HG03378 (cell line): ENCODE data around the gene KYNU.

Experiments used
- ATAC-seq: cut with Tn5 transposase; IDR thresholded peaks from one replicate; pipeline ENCODE4 v1.9.1; 2021; ENCODE audit warnings: mild to moderate bottlenecking, moderate library complexity; ENCODE audit not compliant: unreplicated experiment

Gene KYNU

DNA sequence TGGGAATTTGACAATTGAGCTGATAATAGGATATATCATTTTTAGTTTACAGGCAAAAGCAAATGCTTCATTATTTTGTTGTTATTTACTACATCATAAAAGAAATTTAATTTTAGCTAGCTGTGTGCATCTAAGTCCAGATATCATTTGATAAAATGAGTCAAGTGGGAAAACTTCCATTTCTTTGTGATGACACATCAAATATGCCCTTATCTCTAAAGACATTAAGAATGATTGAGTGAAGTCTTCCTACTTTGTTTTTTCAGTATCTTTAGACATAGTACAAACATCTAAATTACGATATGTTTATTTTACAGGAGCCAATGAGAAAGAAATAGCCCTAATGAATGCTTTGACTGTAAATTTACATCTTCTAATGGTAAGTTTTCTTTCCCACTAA is 77.0 kb downstream of the KYNU start:
- ATAC-seq = no peak

DNA sequence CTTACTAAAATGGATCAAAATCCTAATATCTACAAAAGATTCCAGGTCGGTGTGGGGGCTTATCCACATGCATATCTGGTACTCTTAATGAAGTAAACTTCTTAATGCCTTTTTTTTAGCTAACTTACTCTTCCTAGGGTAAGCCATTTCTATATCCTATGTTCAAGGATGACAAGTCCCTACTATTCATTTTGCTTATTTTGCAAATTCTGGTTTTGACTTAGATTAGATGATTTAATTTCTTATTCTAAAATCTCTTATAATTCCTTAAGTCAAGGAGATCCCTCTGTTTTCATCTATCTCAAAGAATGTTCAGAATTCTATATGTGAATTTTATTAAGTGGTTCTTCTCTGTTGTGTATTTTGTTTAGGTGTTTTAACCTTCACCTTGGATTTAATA is 79.7 kb downstream of the KYNU start:
- no peak for ATAC-seq

DNA sequence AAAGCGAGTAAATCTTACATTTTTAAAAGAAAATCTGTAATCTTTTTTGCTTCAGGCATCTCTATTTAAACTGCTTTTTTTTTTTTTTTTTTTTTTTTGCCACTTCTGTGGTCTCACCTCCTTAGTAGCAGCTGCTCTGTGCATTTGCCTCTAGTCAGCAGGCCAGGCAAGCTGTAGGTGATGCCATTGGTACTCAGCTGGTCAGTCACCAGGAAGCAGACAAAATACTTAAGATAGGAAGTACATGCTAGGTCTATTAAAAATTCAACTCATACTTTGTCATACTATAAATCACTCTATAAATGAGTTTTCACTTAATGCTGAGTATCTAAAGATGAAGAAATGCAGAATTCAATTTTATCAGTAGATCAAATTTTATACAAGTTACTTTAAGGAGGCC is 83.7 kb downstream of the KYNU start:
- ATAC-seq = no peak

DNA sequence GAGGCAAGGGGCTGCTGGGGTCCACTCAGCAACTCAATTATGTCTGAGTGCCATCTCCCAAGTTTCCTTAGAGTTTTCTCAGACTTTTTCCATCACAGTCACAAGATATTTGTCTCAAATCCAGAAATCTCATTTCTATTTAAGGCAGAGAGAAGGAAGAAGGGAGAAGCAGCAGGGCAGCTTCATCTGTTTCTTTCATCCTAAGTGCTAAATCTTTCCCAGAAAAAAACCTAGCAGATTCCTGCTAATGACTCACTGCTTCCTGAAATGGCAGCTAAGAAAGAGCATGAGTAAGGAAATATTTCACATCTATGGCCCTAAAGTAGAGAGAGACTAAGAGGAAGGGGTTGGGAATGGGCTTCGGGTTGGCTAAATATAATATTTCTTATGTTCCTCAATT is 88.0 kb downstream of the KYNU start:
- no peak for ATAC-seq

DNA sequence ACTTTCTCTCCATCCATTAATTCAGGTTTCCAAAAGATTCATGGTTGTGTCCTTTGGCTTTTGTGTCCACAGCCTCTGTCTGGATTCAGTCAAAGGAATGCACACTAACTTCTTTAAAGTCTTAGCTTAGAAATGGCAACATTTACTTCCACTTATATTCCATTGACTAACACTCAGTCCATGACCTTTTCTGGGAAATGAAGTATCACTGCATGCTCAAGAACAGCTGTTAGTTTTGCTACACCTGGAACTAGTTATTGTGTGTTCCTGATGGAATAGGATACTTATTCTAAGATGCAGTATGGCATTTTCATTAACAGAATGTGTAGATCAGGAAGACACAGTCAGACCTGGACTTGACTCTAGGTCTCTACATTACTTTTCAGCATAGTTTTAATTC is 88.8 kb downstream of the KYNU start:
- ATAC-seq = no peak

DNA sequence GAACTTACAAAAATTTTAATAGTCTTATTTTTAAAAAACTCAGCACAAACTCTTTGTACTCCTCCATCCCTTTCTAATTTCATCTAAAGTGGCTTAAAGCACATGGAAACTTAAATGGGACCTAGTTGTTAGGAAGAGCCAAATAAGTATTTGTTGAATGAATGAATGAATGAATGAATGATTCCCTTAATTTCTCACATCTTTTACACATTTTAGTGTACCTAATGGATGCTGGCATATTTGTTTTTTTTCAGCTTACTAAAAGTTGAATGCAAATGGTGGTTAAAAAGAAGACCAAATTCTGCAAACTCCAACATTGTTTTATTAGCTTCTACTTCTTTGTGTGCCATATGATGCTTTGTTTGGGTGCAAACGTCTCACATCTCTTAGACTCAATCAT is 89.6 kb downstream of the KYNU start:
- no peak for ATAC-seq

DNA sequence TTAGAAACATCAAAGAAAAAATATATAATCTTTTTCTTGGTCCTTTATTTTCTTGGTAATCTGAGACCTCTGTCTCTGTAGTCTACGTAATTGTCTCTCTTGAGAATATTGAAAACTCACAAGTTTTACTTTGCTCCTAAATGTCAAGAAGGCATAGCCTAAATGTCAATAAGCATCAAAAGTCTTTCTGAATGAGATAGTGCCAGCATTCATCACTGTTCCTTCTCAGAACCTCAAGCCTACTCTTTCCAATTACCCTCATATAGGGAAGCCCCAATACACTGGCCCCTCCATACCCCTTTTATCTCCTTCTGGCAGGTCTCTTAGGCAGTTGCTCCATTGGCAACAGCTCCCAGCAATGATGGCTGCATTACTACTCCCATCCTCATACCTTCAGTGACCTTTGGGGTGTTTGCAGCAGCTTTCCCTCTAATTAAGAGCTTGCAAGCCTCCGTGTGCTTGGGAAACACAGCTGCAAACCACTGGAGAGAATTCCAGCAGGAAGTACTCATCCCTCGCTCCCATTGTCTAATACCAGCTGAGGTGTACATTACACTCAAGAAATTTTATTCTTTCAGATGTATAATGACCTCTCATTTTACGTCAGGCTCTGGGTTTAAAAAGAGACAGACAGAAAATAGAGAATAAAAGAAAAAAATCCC is 95.8 kb downstream of the KYNU start:
- no peak for ATAC-seq

DNA sequence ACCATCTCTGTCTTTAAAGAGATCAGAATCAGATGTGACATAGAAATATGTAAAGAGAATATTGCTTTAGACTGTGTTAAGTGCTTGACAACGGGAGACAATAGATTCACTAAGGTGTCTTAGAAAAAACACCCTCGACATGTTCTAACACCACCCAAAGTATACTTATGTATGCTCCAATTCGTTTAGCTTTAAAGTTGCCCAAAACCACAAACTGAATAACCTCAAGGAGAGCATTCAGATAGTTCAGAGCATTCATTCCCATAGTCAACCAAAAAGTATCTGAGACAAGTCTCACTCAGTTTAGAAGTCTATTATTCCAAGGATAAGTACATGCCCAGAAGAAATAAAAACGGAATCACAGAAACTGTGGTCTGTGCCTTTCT is 96.4 kb downstream of the KYNU start:
- ATAC-seq = peak; percentile 17

DNA sequence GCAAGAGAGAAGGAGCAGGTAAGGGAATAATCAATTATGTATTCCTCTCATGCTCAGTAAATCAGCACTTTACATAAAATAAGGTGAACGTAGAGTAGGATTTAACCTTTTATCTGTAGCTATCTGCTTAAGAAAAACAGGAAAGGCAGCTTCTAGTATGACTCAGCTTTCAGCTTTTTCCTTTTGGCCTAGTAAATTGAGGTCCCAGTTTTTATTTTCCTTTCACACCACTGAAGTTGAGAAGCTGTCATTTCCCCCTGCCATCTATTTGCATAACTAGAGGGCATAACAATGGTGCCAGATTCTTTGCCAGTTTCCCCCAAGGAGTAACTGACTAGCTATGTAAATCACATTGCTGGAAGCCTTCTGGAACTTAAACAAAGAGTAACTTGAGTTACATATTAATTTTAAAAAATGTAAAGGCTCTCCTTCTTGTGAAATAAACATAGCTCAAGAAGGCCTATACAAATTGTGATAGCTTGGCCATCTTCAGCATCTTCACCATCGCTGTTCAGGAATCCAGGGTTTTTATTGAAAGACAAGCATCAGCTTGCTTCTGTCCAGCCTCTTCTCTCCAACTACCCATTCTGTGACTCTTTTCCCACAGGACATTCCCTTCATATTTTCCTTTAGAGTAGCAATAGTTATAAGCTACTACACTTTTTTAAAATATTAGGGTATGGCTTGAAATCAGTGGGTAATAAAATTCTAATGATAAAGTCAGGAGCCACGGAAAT is 97.0 kb downstream of the KYNU start:
- ATAC-seq = peak; percentile 62

DNA sequence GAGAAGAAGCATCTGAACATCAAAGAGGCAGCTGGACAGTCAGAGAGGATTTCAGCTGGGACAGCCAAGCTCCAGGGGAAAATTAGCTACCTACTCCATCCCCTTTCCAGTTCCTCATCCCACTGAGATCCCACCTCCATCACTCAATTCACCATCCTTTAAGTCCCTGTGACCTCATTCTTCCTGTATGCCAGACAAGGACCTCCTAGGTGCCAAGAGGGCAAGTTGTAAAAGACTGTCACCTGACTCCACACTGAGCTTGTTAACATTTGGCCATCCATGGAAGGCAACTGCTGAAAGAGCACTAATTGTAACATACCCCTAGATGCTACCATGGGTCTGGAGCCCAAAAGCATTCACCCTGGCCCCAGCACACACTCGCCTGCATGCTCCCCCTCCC is 97.8 kb downstream of the KYNU start:
- no peak for ATAC-seq

DNA sequence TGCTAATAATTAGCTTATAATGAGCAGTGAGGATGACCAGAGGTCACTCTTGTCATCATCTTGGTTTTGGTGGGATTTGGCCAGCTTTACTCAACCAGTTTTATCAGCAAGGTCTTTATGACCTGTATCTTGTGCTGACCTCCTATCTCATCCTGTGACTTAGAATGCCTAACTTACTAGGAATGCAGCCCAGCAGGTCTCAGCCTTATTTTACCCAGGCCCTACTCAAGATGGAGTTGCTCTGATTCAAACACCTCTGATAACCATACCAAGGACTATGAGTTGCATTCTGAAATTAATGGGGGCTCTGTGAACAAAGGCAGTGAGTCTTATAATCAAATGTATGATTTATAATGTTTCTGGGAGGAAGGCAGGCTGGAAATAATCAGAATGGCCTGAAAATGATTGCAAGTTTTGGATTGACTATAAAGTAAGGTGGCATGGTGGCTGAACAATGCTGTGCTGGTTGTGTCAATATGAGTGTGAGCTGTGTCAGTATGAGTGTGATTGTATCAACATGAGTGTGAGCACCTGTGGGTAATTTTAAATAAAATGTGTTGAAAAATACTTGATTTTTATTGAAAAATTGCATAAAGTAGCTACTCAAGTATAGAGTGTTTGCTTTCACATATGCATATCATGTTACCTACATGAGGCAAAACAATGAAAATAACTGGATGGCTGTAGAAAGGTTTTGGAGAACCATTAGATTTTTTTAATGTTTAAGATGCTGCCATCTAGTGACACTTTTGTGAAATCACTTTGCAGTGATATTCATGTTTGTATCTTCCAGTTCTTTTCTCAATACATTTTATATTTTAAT is 103.0 kb downstream of the KYNU start:
- ATAC-seq = peak; percentile 50

DNA sequence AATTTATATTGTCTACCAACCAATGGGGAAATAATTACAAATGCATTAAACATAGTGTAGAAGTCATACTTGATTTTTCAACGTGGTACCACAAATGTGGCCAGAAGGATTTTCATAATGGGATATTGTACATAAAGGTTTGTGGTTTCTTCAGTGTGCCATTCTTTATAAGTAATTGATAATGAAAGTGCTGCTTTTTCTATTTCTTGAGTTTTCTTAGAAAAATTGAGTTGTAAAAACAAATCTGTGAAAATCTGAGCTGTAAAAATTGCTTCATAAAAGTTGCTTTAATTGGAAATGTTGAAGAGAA is 103.6 kb downstream of the KYNU start:
- ATAC-seq = no peak

DNA sequence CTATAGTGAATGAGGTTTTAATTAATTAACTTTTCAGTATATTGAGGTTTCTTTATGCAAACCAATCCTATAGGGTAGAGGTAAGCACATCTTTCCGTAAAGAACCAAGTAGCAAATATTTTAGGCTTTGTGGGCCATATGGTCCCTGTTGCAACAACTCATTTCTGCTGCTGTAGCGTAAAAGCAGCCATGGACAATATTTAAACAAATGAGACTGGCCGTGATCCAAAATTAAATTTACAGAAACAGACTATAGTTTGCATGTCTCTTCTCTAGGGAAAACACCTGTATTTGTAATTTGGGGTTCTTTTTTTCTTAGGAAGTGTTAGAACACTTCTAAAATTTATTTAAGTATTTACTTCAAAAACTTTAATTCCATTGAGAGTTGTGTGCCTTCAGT is 104.3 kb downstream of the KYNU start:
- ATAC-seq = no peak

DNA sequence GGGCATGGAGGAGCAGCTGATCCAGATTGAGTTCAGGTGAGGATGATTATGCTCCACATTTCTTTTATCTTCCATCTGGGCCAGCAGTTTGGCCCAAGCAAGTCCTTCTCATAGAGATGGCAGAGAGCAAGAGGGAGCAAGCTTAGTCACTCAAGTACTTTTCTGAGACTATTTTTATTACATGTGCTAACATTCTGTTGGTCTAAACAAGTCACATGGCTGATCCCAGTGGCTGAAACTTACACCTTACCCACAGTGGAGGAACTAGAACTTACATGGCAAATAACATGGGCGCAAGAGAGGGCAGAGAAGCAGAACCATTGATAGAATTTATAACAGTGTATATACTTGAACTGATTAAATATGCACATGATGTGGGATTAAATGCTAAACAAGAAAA is 105.7 kb downstream of the KYNU start:
- peak; percentile 84 for ATAC-seq

DNA sequence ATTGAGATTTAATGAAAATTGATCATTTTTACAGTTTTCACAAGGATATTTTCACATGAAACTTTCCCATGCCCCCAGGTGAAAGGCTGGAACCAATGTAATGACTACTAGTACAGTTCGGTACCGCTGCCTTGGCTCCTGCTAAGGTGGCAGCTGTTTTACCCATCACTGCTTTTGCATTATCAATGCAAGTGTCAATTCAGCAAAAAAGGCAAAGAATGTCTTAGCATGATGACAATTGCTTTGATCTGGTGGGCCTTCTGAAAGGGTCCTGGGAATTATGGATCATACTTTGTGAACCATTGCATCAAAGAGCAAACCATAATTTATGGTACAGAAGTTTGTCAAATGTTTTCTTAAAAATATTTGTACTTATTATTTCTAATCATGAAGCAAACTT is 107.2 kb downstream of the KYNU start:
- ATAC-seq = no peak

DNA sequence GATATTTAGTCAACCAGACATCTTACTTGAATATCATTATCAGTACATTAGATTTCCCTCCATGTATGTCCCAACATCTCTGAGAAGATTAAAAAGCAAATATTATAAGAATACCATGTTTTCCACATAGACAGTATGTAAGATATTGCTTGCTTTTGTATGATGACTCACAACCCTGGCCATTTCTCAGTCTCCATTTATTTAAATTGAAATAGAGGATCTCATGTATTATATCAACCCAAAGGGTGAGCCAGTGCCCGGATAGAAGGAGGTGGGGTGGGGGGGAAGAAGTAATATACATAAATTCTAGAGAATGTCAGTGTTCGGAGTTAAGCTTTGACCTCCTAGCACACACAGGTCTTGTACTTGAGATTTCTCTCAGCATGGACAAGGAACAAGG is 109.6 kb downstream of the KYNU start:
- ATAC-seq = no peak

DNA sequence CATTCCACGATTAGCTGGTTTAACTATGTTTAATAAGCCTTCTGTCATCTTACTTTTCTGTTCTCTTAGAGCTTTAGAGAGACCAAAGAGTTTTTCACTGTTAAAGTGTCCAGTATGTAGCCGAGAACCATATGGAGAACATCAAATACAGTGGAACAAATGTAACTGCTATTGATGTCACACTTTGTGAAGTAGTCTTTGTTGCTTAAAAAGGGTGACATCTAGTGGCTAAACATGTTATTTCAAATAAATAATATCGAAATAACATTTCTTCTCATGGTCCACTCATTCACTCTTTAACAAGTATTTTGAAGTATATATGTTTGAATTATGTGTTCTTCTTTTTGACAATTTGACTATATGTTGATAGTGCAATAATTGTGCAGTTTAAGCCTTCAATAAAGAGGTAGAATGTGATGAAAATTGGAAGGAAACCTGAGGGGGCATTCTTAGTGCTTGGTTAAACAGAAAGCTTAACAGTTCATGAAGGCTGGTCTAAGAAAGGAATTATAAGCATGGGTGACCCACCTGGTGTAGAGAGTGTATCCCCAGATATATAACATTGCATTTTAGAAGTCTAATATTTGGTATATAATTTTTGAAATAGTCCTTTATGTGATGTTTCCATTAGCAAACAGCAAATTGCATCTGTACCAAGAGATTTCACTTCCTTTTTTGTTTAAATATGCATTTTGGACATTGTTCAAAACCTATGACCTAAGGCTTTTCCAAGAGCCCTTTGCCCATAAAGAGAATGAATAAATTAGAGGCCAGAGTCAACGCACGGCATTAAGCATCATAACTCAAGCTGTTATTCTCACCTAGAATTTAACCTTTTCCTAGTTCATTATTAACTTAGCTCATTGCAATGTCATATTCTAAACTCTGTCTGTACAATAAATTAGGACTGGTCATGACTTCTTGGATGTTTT is 112.1 kb downstream of the KYNU start:
- peak; percentile 80 for ATAC-seq

DNA sequence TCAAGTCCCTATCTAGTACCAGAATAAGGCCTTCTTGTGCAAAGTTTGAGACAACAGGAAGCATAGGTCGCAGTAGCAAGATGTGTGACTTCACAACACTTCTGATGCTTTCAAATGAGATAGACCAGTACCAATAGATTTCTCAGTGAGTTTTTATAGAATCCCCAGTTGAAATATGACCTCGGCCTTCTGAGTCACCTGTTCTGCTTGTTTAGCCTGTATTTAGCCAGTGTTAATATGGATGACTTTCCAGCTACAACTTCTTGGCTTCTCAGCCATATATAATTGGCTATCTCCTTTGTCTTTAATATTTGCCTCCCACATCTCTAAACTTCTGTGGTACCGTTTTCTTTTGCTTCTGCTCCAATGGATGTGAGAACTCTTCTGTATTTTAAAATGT is 113.8 kb downstream of the KYNU start:
- no peak for ATAC-seq

DNA sequence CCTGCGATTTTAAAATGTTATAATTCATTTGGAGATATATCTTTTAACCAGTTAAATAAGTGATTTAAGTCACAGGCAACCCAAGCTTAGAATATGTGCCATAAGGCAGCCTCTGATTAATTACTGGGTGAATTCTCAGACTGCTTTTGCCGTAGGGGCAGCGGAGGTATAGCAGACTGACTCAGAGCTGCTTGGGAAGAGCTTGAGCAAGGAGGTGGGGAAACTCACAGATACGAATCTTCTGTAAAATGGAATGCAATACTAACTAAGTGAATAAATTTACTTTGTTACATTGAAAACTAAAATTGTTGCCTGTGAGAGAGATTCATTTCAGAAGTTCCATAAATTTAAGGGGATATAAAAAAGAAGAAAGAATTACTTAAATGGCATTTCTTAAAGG is 115.4 kb downstream of the KYNU start:
- ATAC-seq = no peak

DNA sequence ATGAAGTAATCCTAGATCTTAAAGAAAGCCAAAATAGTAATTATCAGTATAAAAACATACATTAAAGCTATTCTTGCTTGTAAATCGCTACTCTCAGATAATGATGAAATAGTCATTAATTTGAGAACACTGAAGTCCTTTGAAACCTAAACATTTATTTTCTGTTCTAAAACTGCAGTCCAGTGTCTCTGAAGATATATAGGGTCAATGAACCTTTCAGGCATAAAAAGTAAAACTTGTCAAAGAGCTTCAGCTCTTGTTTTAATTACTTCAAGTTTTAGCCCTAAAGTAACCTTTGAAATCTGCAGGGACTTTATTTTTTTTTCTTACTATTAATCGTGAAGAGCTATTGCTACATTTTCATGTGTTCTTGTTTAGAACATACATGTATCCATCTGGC is 116.3 kb downstream of the KYNU start:
- ATAC-seq = no peak

DNA sequence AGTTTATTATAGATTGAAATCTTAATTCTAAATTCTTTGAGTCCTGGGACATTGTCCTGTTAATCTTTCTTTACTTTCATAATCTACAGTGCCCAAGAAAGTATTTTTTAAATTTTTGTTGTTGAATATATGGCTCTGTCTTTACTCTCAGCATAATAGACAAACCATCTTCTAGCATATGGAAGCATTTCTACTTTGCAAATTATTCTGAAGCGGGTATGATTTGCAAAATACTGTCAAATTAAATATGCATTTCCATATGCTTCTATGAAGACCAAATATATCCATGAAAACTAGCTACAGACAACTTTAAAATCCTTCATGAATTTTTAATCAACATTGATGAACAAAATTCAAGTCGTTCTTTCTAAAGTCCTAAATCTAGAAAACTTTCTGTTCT is 117.2 kb downstream of the KYNU start:
- no peak for ATAC-seq
